Measurements from ENCODE around the gene FLT3.
A peak's percentile ranks its signal among the peaks of the same experiment; 100 is the strongest.
"Not testable (repeated sequence)": the region's sequence is repeated elsewhere in the genome, so short reads cannot be mapped to it uniquely, and the experiment has no call there.

The FLT3 gene

DNA sequence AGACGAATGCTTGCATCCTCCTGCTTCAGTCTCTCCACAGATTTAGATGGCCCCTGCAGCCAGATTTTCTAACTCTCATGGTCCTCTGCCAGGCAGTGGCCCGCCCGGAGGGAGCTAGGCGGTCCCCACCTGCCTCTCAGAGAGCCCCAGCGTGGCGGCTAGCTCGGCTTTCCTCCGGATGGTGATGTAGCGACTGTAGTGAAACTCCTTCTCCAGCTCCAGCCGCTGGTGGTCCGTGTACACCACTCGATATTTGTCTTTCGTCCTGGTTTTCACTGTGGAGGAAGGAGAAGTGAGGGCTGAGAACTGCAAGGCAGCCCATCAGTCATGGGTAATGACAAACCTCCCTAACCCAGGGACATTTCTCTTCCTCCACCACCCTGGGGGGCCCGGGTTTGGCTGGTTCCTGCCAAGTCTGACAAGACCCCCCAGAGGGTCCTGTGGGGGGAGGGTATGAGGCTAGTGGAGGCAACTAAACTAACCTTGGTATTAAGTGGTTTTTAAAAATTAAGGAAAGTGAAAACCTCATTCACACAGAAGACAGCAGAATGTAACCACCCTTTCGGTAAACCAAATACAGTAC lies 135.5 kb downstream of the FLT3 start:
- Histone ChIP-seq H3K36me3 (ENCODE audit: control insufficient read depth, insufficient read depth, low read length) (no peaks in the 10 kb centered on the region), H3K4me3 (ENCODE audit: extremely low read depth, insufficient read depth, low read length, poor library complexity, severe bottlenecking) (peak overlapping the region; percentile 38), H3K4me1 (ENCODE audit: control insufficient read depth, insufficient read depth, low read length, poor library complexity, severe bottlenecking) (peaks cover 24% of the 10 kb centered on the region), H3K9me3 (ENCODE audit: control insufficient read depth, low read length) (no peaks in the 10 kb centered on the region), H3K27ac (ENCODE audit: low read depth, low read length, severe bottlenecking) (no peak overlapping the region)
- 37 to 42% methylated on average over 5 to 9 of the region's 15 CpGs for WGBS, 2 experiments (ENCODE audit: insufficient coverage in 2 of 2)

DNA sequence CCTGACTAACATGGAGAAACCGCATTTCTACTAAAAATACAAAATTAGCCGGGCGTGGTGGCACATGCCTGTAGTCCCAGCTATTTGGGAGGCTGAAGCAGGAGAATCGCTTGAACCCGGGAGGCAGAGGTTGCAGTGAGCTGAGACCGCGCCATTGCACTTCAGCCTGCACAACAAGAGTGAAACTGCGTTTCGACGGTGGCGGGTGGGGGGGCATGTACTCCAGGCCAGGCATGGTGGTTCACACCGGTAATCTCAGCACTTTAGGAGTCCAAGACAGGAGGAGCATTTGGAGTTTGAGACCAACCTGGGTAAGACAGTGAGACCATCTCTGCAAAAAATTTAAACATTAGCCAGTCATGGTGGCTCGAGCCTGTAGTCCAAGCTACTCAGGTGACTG lies 136.2 kb downstream of the FLT3 start:
- H3K4me1 ChIP-seq (ENCODE audit: control insufficient read depth, insufficient read depth, low read length, poor library complexity, severe bottlenecking): peaks cover 24% of the 10 kb centered on the region
- not testable (repeated sequence) for H3K36me3 ChIP-seq (ENCODE audit: control insufficient read depth, insufficient read depth, low read length); H3K4me3 ChIP-seq (ENCODE audit: extremely low read depth, insufficient read depth, low read length, poor library complexity, severe bottlenecking); H3K27ac ChIP-seq (ENCODE audit: low read depth, low read length, severe bottlenecking); H3K9me3 ChIP-seq (ENCODE audit: control insufficient read depth, low read length)
- 52 to 68% methylated on average over 12 to 13 of the region's 13 CpGs for WGBS, 2 experiments (ENCODE audit: insufficient coverage in 2 of 2)

DNA sequence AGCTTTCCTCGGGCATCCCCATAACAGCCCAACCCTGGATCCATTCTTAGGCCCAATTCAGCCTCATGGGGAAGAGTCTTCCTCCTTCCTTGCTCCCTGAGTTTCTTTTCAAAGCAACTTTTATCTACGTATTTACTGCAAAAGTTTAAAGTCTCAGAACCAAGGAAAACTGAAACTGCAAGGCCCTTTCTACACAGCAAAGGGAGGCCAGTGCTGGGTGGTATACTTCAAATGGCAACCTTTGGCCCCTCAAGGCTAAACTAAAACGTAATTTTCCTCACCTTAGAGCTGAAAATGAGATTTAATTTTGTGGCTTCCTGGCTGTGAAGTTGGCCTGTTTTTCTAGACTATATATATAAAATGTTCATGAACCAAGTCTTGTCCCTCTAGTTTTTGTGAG lies 136.9 kb downstream of the FLT3 start:
- 76% methylated on average over 2 of the region's 3 CpGs; no CpG with 5 or more reads in 1 of the 2 experiments for WGBS, 2 experiments (ENCODE audit: insufficient coverage in 2 of 2)
- Histone ChIP-seq H3K27ac (ENCODE audit: low read depth, low read length, severe bottlenecking) (no peak overlapping the region), H3K4me3 (ENCODE audit: extremely low read depth, insufficient read depth, low read length, poor library complexity, severe bottlenecking) (no peak overlapping the region), H3K9me3 (ENCODE audit: control insufficient read depth, low read length) (no peaks in the 10 kb centered on the region), H3K4me1 (ENCODE audit: control insufficient read depth, insufficient read depth, low read length, poor library complexity, severe bottlenecking) (peaks cover 24% of the 10 kb centered on the region), H3K36me3 (ENCODE audit: control insufficient read depth, insufficient read depth, low read length) (no peaks in the 10 kb centered on the region)

DNA sequence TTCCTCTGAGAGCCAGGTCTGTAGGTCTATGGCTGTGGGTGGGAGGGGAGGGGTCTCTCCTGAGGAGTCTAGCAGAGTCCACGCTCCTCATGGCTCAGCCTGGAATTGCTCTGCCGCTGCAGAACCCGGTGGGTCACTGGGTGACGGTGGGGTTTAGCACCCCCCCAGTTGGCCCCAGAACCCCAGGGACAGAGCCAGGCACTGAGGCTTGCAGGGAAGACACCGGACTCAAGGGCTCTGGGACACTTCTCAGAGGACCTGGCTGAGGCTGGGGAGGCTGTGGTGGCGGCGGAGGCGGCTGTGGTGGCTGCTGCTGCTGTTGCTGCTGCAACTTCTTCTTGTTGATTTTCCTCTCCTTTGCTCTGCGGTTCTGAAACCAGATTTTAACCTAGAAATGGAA lies 137.4 kb downstream of the FLT3 start:
- 59 to 61% methylated on average over 7 of the region's 9 CpGs for WGBS, 2 experiments (ENCODE audit: insufficient coverage in 2 of 2)
- Histone ChIP-seq H3K4me3 (ENCODE audit: extremely low read depth, insufficient read depth, low read length, poor library complexity, severe bottlenecking) (no peak overlapping the region), H3K4me1 (ENCODE audit: control insufficient read depth, insufficient read depth, low read length, poor library complexity, severe bottlenecking) (peaks cover 20% of the 10 kb centered on the region), H3K36me3 (ENCODE audit: control insufficient read depth, insufficient read depth, low read length) (no peaks in the 10 kb centered on the region), H3K9me3 (ENCODE audit: control insufficient read depth, low read length) (no peaks in the 10 kb centered on the region), H3K27ac (ENCODE audit: low read depth, low read length, severe bottlenecking) (no peak overlapping the region)

DNA sequence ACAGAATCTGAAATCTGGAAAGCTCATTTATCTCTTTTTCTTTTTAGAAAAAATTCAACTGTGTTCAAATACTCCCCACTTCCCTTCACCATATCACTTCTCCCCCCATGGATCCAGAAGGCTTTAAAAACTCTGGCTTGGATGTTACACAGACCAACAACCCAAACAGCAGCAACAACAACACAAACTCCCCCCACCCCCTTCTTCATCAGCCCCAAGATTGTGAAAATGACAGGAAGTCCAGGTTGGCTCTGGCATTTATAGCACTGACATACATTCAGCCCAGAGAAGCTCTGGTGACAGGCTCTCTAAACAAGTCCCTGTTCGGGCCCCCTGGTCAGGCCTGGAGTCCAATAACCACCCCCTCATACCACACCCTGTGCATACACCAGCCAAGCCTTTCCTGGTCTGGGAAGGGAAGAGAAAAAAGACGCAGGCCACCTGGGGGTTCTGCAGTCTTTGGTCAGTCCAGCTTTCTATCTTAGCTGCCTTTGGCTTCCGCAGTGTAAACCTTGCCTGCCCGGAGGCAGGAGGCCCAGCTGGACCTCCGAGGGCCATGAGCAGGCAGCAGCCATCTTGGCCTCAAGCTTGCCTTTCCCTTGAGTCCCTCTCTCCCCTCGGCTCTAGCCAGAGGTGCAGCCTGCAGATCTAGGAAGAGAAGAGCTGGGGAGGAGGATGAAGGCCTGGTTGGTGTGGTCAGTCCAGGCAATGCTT lies 138.1 kb downstream of the FLT3 start:
- Histone ChIP-seq H3K27ac (ENCODE audit: low read depth, low read length, severe bottlenecking) (peak overlapping the region; percentile 66), H3K36me3 (ENCODE audit: control insufficient read depth, insufficient read depth, low read length) (no peaks in the 10 kb centered on the region), H3K4me1 (ENCODE audit: control insufficient read depth, insufficient read depth, low read length, poor library complexity, severe bottlenecking) (peaks cover 20% of the 10 kb centered on the region), H3K9me3 (ENCODE audit: control insufficient read depth, low read length) (no peaks in the 10 kb centered on the region), H3K4me3 (ENCODE audit: extremely low read depth, insufficient read depth, low read length, poor library complexity, severe bottlenecking) (no peak overlapping the region)
- 9 to 17% methylated on average over 3 to 4 of the region's 6 CpGs for WGBS, 2 experiments (ENCODE audit: insufficient coverage in 2 of 2)

DNA sequence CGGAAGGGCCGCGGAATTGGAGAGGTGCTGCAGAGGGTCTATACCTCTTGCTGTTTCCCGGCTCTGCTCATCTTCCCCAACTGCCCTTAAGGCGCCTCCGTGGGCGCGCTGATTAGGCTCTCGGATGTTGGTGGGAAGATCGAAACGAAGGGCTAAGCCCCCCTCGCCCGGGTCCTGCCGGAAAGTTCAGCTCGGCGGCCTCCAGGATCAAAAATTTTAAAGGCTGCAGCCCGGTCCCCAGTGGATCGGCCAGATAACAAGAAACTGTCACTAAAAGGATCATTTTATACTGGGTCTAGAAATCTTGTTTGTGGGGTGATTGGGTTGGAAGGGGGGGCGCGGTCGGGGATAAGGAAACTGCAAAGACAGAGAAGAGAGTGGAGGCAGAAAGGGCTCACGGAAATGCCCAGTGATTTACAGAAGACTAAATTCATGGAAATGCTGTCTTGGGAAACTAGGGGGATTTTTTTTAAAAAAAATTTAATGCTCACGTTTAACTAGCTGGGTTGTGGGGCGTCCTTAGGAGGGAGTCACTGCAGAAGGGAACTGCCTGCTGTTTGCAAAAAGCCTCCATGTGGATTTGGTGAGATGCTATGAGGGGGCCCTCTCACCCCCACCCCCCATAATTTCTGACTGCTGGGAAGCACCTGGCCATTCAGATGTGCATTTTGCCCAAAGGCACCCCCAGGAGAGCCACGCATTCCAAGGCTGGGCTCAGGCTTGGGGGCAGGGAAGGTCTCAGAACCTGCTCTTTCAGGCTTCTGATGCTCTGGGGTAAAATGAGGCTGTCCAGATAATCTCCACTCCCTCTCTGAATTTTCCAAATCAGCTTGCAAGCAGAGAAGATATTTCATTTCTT lies 138.9 kb downstream of the FLT3 start:
- WGBS, 2 experiments (ENCODE audit: insufficient coverage in 2 of 2): 2 to 7% methylated on average over 16 to 19 of the region's 25 CpGs

DNA sequence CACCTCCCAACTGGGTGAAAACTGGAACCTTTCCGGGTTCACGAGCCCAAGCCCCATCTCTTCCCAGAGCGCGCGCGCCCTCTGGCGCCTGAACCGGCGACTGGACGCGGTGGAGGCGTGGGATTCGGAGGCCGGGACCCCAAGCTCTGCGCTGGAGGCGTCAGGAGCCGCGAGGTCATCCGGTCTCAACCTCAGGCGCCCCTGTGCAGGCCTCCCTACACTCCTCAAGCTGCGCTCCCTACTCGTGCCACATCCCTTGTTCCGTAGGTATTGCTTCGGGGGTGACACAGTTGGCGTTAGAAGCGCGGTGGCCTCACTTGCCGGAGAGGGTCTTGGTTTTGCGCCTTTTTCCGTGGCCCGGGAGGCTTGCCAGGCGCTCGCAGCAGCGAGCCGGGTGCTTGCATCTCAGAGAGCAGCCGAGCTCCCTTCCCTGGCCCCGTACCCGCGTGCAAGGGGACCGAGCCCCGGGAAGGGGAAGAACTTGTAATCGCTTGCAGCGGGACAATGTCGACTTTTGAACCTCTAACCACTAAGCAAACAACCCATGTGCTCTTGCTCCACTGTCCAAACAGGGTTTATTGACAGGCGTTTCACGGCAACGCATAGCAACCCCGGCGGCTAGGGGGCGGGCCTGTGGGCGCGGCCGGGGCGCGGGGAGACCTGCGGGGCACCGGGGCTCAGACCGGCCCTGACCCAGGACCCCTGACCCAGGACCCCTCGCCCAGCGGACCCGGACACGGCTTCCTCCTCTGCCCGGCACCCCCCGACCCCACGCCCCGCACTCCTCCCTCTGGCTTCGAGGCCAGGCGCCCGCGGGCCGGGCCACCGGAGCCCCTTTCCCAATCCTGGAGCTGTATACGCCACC lies 139.8 kb downstream of the FLT3 start:
- H3K9me3 ChIP-seq (ENCODE audit: control insufficient read depth, low read length): no peaks in the 10 kb centered on the region
- WGBS, 2 experiments (ENCODE audit: insufficient coverage in 2 of 2): 2 to 3% methylated on average over 55 to 66 of the region's 73 CpGs
- no peak overlapping the region for H3K27ac ChIP-seq (ENCODE audit: low read depth, low read length, severe bottlenecking)
- H3K4me1 ChIP-seq (ENCODE audit: control insufficient read depth, insufficient read depth, low read length, poor library complexity, severe bottlenecking): peaks cover 17% of the 10 kb centered on the region
- H3K4me3 ChIP-seq (ENCODE audit: extremely low read depth, insufficient read depth, low read length, poor library complexity, severe bottlenecking): peak overlapping the region; percentile 24
- H3K36me3 ChIP-seq (ENCODE audit: control insufficient read depth, insufficient read depth, low read length): no peaks in the 10 kb centered on the region

More for the DNA sequence above, 138.9 kb downstream of the FLT3 start:
- no peaks in the 10 kb centered on the region for H3K9me3 ChIP-seq (ENCODE audit: control insufficient read depth, low read length)
- H3K27ac ChIP-seq (ENCODE audit: low read depth, low read length, severe bottlenecking): no peak overlapping the region
- H3K4me3 ChIP-seq (ENCODE audit: extremely low read depth, insufficient read depth, low read length, poor library complexity, severe bottlenecking): peak overlapping the region; percentile 24
- no peaks in the 10 kb centered on the region for H3K36me3 ChIP-seq (ENCODE audit: control insufficient read depth, insufficient read depth, low read length)
- peaks cover 22% of the 10 kb centered on the region for H3K4me1 ChIP-seq (ENCODE audit: control insufficient read depth, insufficient read depth, low read length, poor library complexity, severe bottlenecking)

DNA sequence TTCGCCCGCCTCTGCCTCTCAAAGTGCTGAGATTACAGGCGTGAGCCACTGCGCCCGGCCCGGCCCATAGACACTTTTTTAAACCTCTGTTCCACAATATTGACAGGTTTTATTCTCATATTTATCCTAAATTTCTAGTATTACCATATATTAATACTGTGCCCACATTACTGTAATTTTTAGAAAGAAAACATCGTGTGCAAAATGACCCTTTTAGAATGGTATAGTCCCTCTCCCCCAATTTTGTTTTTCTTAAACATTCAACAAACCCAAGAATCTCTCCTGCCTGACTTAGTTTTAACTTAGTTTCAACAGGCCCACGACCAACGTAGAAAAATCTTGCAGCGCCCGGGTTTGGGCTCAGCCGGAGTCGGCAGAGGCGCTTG lies 140.4 kb downstream of the FLT3 start:
- Histone ChIP-seq H3K9me3 (ENCODE audit: control insufficient read depth, low read length) (no peaks in the 10 kb centered on the region), H3K4me1 (ENCODE audit: control insufficient read depth, insufficient read depth, low read length, poor library complexity, severe bottlenecking) (peaks cover 17% of the 10 kb centered on the region), H3K27ac (ENCODE audit: low read depth, low read length, severe bottlenecking) (no peak overlapping the region), H3K36me3 (ENCODE audit: control insufficient read depth, insufficient read depth, low read length) (no peaks in the 10 kb centered on the region), H3K4me3 (ENCODE audit: extremely low read depth, insufficient read depth, low read length, poor library complexity, severe bottlenecking) (peak overlapping the region; percentile 24)
- 10 to 23% methylated on average over 13 to 14 of the region's 14 CpGs for WGBS, 2 experiments (ENCODE audit: insufficient coverage in 2 of 2)

DNA sequence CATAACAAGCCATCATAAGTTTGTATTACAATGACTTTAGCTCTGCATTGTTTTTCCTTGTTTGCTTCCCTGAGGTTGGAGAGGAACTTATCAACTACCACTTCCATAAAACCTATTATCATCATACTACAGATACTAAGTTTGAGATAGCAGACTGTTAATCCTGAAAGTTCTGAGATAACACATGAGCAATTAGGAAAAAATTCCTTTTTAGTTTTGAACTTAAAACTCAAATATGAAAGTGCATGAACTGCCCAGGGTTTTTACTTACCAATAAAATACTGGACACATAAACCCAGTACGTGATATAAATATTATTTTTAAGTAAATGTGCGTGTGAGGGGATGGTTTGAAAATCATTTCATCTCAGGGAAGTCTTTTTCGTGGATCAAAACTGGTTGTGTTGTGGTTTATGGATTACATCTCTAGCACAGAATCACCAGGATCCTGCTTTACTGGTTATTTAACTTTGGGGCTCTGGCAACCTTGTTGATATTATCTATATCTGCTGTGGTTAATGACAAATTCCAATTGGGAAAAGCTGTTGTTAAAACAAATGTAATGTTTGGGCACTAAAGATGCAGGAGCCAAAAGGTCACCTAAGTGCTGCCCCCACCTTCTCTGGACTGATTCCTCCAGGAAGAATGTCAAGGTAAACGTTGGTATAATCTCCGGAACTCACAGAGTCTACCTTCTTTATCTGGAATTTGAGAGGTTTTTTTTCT lies 143.6 kb downstream of the FLT3 start:
- no peak overlapping the region for H3K4me3 ChIP-seq (ENCODE audit: extremely low read depth, insufficient read depth, low read length, poor library complexity, severe bottlenecking)
- WGBS, 2 experiments (ENCODE audit: insufficient coverage in 2 of 2): 46% methylated on average over 2 of the region's 5 CpGs; no CpG with 5 or more reads in 1 of the 2 experiments
- no peaks in the 10 kb centered on the region for H3K36me3 ChIP-seq (ENCODE audit: control insufficient read depth, insufficient read depth, low read length)
- no peaks in the 10 kb centered on the region for H3K9me3 ChIP-seq (ENCODE audit: control insufficient read depth, low read length)
- no peak overlapping the region for H3K27ac ChIP-seq (ENCODE audit: low read depth, low read length, severe bottlenecking)
- H3K4me1 ChIP-seq (ENCODE audit: control insufficient read depth, insufficient read depth, low read length, poor library complexity, severe bottlenecking): peaks cover 12% of the 10 kb centered on the region

Data from mesodermal cell (in vitro differentiated cells).